ENCODE results near the gene SPEG. TPM values are rescaled to one million over a fixed set of nuclear protein-coding genes. Genes with fewer than 3 reads are reported as not detected.

The SPEG gene
- total RNA-seq, 6 experiments from 2014 or later: 0.24 to 1.5 (median 0.48) TPM

DNA sequence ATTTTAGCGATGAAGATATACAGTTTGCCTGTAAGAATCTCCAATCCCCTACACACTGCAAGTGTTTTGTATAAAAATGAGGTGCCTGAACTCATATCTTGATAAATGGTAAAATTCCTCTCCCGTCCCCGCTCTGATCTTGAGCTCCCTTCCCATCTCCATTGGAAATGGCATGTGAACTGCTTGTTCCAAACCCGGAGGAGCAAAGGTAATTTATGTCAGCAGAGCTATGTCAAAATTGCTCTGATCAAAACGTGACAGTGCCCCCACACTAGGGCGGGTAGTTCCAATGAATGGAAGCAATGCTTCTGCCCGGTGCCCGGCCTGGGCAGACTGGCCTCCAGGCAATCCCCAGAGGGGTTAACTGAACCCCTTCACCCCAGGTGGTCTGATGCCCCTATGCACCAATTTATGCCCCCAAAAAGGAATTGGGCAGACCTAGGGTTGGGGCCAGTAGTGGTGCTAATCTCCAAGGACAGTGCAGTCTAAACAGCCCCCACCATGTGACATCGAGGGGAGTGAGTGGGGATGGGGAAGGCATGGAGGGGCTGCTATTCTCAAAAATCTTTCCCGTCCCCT, 60.4 kb downstream of the SPEG start:
- Histone ChIP-seq H3K36me3 (no peaks in the 10 kb centered on the region), H3K9me3 (no peaks in the 10 kb centered on the region), H3K4me3 (no peak overlapping the region), H3K27ac (no peak overlapping the region), H3K4me1 (peaks cover 0 to 13% (median 3%) of the 10 kb centered on the region in 4 donors), H3K27me3 (no peaks in the 10 kb centered on the region)
- WGBS (ENCODE audit: insufficient coverage, low coverage, low lambda C conversion rate, missing lambda C conversion rate): 17% methylated on average over 10 of the region's 10 CpGs
- intact Hi-C loops (cut with DNase I): no loop called here
- TF ChIP-seq POLR2A (IDR thresholded peaks at IDR 0.05): no peak
- TF ChIP-seq, protein P1, sequence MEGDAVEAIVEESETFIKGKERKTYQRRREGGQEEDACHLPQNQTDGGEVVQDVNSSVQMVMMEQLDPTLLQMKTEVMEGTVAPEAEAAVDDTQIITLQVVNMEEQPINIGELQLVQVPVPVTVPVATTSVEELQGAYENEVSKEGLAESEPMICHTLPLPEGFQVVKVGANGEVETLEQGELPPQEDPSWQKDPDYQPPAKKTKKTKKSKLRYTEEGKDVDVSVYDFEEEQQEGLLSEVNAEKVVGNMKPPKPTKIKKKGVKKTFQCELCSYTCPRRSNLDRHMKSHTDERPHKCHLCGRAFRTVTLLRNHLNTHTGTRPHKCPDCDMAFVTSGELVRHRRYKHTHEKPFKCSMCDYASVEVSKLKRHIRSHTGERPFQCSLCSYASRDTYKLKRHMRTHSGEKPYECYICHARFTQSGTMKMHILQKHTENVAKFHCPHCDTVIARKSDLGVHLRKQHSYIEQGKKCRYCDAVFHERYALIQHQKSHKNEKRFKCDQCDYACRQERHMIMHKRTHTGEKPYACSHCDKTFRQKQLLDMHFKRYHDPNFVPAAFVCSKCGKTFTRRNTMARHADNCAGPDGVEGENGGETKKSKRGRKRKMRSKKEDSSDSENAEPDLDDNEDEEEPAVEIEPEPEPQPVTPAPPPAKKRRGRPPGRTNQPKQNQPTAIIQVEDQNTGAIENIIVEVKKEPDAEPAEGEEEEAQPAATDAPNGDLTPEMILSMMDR (IDR thresholded peaks at IDR 0.05): peak in 1 of 4 donors; percentile 47
- DNase-seq (no peak), ATAC-seq (no peak)

DNA sequence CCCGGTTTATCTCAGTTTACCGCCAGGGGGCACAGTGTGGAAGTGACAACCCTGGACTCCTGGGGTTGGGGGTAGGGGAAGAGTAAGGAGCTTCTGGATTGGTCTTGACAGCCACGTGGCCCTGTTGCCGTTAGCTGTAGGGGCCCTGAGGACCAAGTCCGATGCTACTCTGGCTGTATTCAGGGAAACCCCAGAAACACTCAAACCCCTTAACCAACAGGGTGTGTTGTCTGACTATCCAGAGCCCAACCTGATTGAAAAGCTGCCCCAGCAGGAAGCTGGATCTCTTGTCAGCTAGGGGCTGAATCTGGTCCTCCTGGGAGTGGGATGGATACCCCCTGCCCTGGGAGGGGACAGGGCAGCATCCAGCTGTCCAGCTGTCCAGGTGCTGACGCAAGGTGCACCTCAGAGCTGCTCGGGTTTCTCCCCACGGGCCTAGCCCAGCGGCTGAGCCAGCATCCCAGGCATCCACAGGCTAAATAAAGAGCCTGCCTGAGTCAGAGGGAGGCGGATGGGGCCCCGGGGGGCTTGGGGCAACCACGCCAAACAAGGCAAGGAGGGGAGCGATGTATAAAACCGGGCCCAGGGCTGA, 61.0 kb downstream of the SPEG start:
- peak in 1 of 3 donors; percentile 53 for DNase-seq
- intact Hi-C loops (cut with DNase I): no loop called here
- peak in 1 of 4 donors; percentile 7 for ATAC-seq

DNA sequence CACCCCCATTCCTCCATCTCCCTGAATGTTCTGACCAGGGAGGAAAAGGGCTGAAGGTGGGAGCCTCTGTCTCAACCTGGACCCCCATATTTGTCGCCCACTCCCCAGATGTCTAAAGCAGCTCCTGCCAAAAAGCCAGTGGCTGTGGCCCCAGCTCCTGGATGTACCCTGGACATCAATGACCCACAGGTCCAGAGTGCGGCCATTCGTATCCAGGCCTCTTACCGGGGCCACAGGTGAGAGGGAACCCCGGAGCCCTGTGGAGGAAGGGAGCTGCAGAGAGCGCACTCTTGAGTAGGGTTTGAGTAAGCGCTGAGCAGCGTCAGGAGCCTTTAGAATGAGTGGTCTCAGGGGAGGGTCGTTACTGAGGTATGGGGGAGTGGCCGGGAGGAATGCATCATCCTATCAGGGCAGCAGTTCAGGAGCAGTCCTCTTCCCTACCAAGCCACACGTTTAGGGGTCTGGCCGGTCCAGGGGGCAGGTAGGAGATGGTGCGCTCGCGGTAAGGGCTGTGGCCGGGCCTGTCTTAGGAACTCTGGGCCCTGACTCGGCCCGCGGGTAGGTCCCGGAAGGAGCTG, 61.7 kb downstream of the SPEG start:
- Histone ChIP-seq H3K4me3 (no peak overlapping the region), H3K27me3 (no peaks in the 10 kb centered on the region), H3K9me3 (no peaks in the 10 kb centered on the region), H3K27ac (no peak overlapping the region), H3K36me3 (no peaks in the 10 kb centered on the region), H3K4me1 (peaks cover 0 to 13% (median 3%) of the 10 kb centered on the region in 4 donors)
- 46% methylated on average over 4 of the region's 20 CpGs for WGBS (ENCODE audit: insufficient coverage, low coverage, low lambda C conversion rate, missing lambda C conversion rate)
- ATAC-seq (no peak), DNase-seq (no peak)
- TF ChIP-seq, protein P1 (IDR thresholded peaks at IDR 0.05): no peak
- TF ChIP-seq POLR2A (IDR thresholded peaks at IDR 0.05): no peak
- intact Hi-C loops (cut with DNase I): no loop called here

More for the DNA sequence above, 61.0 kb downstream of the SPEG start:
- no peak for TF ChIP-seq POLR2A (IDR thresholded peaks at IDR 0.05)
- TF ChIP-seq, protein P1 (IDR thresholded peaks at IDR 0.05): peak in 3 of 4 donors; percentile 43 to 53 (median 53)
- Histone ChIP-seq H3K27ac (no peak overlapping the region), H3K4me3 (no peak overlapping the region), H3K27me3 (no peaks in the 10 kb centered on the region), H3K4me1 (peaks cover 0 to 13% (median 3%) of the 10 kb centered on the region in 4 donors), H3K9me3 (no peaks in the 10 kb centered on the region), H3K36me3 (no peaks in the 10 kb centered on the region)
- 0% methylated on average over 4 of the region's 14 CpGs for WGBS (ENCODE audit: insufficient coverage, low coverage, low lambda C conversion rate, missing lambda C conversion rate)

DNA sequence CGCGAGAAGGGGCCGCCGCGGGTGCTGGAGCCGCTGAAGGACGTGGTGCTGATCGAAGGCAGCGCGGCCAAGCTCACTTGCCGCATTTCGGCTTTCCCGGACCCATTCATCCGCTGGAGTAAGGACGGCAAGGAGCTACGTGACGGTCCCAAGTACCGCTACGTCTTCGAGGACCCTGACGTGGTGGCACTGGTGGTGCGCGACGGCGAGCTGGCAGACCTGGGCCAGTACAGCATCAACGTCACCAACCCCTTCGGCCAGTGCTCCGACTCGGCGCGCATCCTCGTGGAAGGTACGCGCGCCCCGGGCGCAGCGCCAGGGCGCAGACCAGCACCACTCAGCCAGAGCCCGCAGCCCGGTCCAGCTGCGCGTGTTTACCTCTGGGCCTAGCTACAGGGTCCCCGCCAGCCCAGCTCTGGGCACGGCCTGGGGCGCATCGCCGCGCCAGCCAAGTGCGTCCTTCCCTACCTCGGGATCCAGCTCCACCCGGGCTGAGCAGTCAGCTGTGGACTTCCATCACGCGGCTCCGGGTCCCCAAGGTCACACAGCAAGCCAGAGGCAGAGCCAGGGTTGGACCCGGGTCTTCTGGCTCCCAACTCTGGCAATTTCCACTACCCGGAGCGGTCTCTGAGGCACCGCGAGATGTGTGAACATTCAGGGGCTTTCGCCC, 62.3 kb downstream of the SPEG start:
- H3K27me3 ChIP-seq: no peaks in the 10 kb centered on the region
- intact Hi-C loops (cut with DNase I): no loop called here
- H3K27ac ChIP-seq: no peak overlapping the region
- peak overlapping the region in 1 of 3 donors; percentile 83 for H3K4me3 ChIP-seq
- DNase-seq: no peak
- peaks cover 0 to 13% (median 3%) of the 10 kb centered on the region in 4 donors for H3K4me1 ChIP-seq
- no peak for ATAC-seq
- WGBS (ENCODE audit: insufficient coverage, low coverage, low lambda C conversion rate, missing lambda C conversion rate): 20% methylated on average over 15 of the region's 61 CpGs
- TF ChIP-seq, protein P1 (IDR thresholded peaks at IDR 0.05): no peak
- no peak for TF ChIP-seq POLR2A (IDR thresholded peaks at IDR 0.05)
- no peaks in the 10 kb centered on the region for H3K36me3 ChIP-seq
- H3K9me3 ChIP-seq: no peaks in the 10 kb centered on the region

Measured in right lobe of liver (tissue), 6 donors.